ENCODE data around the gene POLD2.

DNA sequence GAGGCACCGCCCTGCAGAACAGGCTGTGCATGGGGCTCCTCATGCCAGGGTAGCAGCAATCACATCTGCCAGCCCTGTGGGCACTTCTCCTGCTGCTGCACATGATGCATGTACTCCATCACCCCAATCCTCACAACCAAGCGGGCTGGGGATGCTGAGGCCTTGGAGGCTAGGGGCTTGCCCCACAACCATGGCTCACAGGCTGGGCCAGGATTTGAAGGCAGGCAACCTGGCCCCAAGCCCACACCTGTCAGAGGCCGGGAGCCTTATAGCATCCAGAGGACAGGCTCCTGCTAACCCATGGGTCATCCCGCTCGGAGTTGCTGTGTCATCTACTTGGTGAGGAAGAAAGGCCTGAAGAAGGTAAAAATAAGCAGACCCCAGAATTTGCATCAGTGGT lies 43.2 kb downstream of the POLD2 start:
- TF ChIP-seq CTCF (IDR thresholded peaks at IDR 0.05; ENCODE audit: low read depth, low read length, poor library complexity, severe bottlenecking) (no peak), EZH2phosphoT487 (IDR thresholded peaks at IDR 0.05; ENCODE audit: borderline replicate concordance, low read length) (no peak)

Data from DOHH2 (cell line).